HAP-1 (cell line): ENCODE measurements around the gene PTH1R.

Experiments
- DNase-seq, 2 experiments: peaks; one replicate each; pipeline ENCODE4 v3.0.0-alpha.2; 2016 to 2020; ENCODE audit warnings: low spot score in 2 of 2
- H3K27me3 ChIP-seq: fragments of 250-450 bp; sonication (Bioruptor Pico); 2 replicates; pipeline ENCODE4 v1.5.1; 2020; ENCODE audit warnings: low read depth, mild to moderate bottlenecking, moderate library complexity
- H3K36me3 ChIP-seq: fragments of 250-450 bp; sonication (Bioruptor Pico); replicated peaks from 2 replicates; pipeline ENCODE4 v1.5.1; 2020; ENCODE audit warnings: mild to moderate bottlenecking
- H3K4me1 ChIP-seq: fragments of 250-450 bp; sonication (Bioruptor Pico); 2 replicates; pipeline ENCODE4 v1.5.1; 2020; ENCODE audit warnings: mild to moderate bottlenecking
- H3K4me3 ChIP-seq: fragments of 250-450 bp; sonication (Bioruptor Pico); 2 replicates; pipeline ENCODE4 v1.5.1; 2020; ENCODE audit warnings: mild to moderate bottlenecking, moderate library complexity
- H3K9me3 ChIP-seq: fragments of 250-450 bp; sonication (Bioruptor Pico); 2 replicates; pipeline ENCODE4 v1.5.1; 2020; ENCODE audit warnings: mild to moderate bottlenecking, moderate library complexity
- in situ Hi-C: fragments of 300-500 bp; cut with MboI; formaldehyde crosslinking; loops from 3 replicates; pipeline ENCODE4 v1.14.3; 2020; ENCODE audit warnings: low sequenced_read_pairs, inconsistent platforms, mixed read lengths

PTH1R gene

GRCh38 chr3:46926871-46927717 lies 49.6 kb downstream of the PTH1R start:
- H3K36me3 ChIP-seq: peaks cover 58% of the 10 kb centered on the region
- DNase-seq: no peak
- H3K4me1 ChIP-seq: no peaks in the 10 kb centered on the region
- no peaks in the 10 kb centered on the region for H3K9me3 ChIP-seq
- in situ Hi-C loops: no loop called here
- H3K27me3 ChIP-seq: no peaks in the 10 kb centered on the region
- no peak overlapping the region for H3K4me3 ChIP-seq

- no peaks in the 10 kb centered on the region; the same call in 1 of the 2 replicates for H3K4me1 ChIP-seq
- no peaks in the 10 kb centered on the region for H3K9me3 ChIP-seq
- peaks cover 52% of the 10 kb centered on the region for H3K36me3 ChIP-seq
- H3K27me3 ChIP-seq: no peaks in the 10 kb centered on the region
- in situ Hi-C loops: no loop called here
- H3K4me3 ChIP-seq: no peak overlapping the region
- no peak for DNase-seq
These were observed 50.2 kb downstream of the PTH1R start for GRCh38 chr3:46927718-46928073.

GRCh38 chr3:46928282-46928681 lies 50.8 kb downstream of the PTH1R start:
- Histone ChIP-seq H3K36me3 (peaks cover 46% of the 10 kb centered on the region), H3K4me1 (no peaks in the 10 kb centered on the region; the same call in 1 of the 2 replicates), H3K27me3 (no peaks in the 10 kb centered on the region), H3K4me3 (no peak overlapping the region), H3K9me3 (no peaks in the 10 kb centered on the region)
- in situ Hi-C loops: no loop called here
- DNase-seq: no peak

GRCh38 chr3:46929324-46929723 lies 51.8 kb downstream of the PTH1R start:
- Histone ChIP-seq H3K4me1 (no peaks in the 10 kb centered on the region; the same call in 1 of the 2 replicates), H3K27me3 (no peaks in the 10 kb centered on the region), H3K9me3 (no peaks in the 10 kb centered on the region), H3K4me3 (no peak overlapping the region), H3K36me3 (peaks cover 39% of the 10 kb centered on the region)
- DNase-seq: no peak
- in situ Hi-C loops: no loop called here

DNA sequence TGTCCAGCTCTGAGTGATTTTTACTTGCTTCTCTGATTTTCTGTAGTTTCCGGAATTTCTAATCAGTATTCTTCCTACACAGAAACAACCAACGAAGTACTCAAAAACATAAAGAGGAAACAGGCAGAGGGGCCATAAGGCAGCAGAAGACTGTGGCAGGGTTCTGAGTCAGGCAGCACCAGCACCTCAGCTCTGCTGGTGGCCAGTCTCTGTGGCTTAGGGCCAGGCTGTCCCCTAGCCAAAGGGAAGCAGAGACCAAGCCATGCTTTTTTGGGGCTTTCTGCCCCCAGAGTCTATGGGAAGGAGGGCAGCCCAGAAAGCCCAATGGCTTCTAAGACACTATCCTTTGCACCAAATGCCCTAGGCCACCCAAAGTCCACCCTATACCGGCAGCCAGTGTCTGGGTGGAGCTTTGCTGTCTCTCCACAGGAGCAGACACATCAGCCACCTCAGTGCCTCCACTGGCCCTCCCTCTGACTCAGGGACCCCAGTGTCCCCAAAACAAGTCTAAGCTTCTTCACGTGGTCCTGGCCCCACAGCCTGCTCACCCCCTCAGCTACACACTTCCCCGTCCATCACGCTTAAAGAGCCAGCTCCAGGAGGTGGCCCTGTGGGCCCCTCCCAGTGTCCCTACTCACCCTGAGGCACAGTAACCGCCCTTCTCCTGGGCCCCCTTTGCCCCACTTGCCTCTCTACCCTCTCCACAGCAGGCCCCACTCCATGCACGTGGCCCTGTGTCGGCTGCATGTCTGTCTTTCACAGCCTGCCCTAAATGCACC lies 52.8 kb downstream of the PTH1R start:
- in situ Hi-C loops: no loop called here
- H3K9me3 ChIP-seq: no peaks in the 10 kb centered on the region
- H3K36me3 ChIP-seq: peaks cover 31% of the 10 kb centered on the region
- H3K4me3 ChIP-seq: no peak overlapping the region
- no peak for DNase-seq
- no peaks in the 10 kb centered on the region; the same call in 1 of the 2 replicates for H3K4me1 ChIP-seq
- H3K27me3 ChIP-seq: no peaks in the 10 kb centered on the region

DNA sequence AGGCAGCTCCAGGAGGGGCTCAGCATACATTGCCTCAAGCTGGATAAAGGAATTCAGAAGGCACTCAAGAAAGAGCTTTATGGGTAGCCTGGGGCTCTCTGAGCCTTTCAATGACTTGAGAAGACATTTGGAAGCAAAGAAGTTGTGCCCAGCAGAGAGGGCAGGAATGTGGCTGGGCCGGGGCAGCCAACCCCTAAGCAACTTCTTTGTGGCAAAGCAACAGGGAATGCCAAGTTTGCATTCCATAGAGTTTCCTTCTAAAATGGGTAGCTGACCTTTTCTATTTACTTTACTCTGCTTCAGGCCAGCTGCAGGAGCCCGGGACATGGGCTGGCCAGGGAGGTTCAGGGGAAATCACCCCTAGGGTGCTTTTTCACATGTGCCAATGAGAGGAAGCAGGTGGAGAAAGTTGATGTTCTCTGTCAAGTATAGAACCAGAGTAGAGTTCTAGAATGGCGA lies 53.5 kb downstream of the PTH1R start:
- Histone ChIP-seq H3K4me3 (no peak overlapping the region), H3K4me1 (no peaks in the 10 kb centered on the region; the same call in 1 of the 2 replicates), H3K9me3 (no peaks in the 10 kb centered on the region), H3K36me3 (peaks cover 25% of the 10 kb centered on the region), H3K27me3 (no peaks in the 10 kb centered on the region)
- in situ Hi-C loops: no loop called here
- DNase-seq: no peak

- no peaks in the 10 kb centered on the region for H3K27me3 ChIP-seq
- no peak overlapping the region for H3K4me3 ChIP-seq
- no peak for DNase-seq
- no peaks in the 10 kb centered on the region for H3K9me3 ChIP-seq
- in situ Hi-C loops: no loop called here
- H3K36me3 ChIP-seq: peaks cover 24% of the 10 kb centered on the region
- H3K4me1 ChIP-seq: no peaks in the 10 kb centered on the region; the same call in 1 of the 2 replicates
These were observed 54.3 kb downstream of the PTH1R start for GRCh38 chr3:46931631-46932331.

- H3K9me3 ChIP-seq: no peaks in the 10 kb centered on the region
- in situ Hi-C loops: no loop called here
- H3K27me3 ChIP-seq: no peaks in the 10 kb centered on the region
- no peak for DNase-seq
- H3K4me3 ChIP-seq: no peak overlapping the region
- H3K4me1 ChIP-seq: no peaks in the 10 kb centered on the region; the same call in 1 of the 2 replicates
- H3K36me3 ChIP-seq: peaks cover 27% of the 10 kb centered on the region
These were observed 55.1 kb downstream of the PTH1R start for GRCh38 chr3:46932455-46933225.

DNA sequence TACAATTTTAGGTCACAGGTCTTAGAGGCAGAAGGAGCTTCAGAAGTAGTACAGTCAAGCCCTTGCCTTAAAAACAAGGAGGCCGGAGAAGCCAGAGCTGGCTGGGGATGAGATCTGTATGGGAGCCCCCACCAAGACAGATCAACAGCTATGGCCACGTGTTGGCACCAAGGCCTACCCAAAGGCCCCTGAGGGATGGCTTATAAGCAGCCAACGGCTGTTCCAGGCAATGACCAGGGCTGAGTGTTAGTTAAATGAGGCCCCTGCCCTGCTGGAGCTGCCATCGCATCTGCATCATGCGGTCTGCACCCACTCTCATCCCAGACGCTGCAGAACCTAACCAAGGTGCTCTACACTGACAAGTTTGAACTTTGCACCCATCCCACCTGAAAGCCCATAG lies 55.7 kb downstream of the PTH1R start:
- H3K4me1 ChIP-seq: no peaks in the 10 kb centered on the region; the same call in 1 of the 2 replicates
- no peak overlapping the region for H3K4me3 ChIP-seq
- no peaks in the 10 kb centered on the region for H3K9me3 ChIP-seq
- in situ Hi-C loops: no loop called here
- DNase-seq: no peak
- no peaks in the 10 kb centered on the region for H3K27me3 ChIP-seq
- H3K36me3 ChIP-seq: peaks cover 29% of the 10 kb centered on the region

DNA sequence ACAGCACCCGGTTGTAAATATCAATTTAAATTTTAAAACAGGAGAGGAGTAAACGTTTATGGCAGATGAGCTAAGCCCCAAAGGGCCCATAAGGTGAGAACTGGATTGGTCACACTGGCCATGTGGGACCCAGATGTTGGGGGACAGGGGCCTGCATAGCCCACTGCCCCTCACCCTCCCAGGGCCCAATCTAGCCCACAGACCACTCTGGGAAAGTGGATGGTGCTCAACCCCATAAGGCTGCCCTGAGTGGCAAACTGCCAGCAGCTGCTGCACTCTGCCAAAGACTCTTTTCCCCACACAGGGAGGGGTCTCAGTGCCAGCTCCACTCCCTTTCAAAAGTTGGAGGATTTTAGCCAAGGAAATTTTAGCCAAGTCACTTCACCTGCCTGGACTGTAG lies 56.6 kb downstream of the PTH1R start:
- Histone ChIP-seq H3K4me3 (no peak overlapping the region), H3K4me1 (no peaks in the 10 kb centered on the region; the same call in 1 of the 2 replicates), H3K36me3 (peaks cover 28% of the 10 kb centered on the region), H3K9me3 (no peaks in the 10 kb centered on the region), H3K27me3 (no peaks in the 10 kb centered on the region)
- no peak for DNase-seq
- in situ Hi-C loops: no loop called here

DNA sequence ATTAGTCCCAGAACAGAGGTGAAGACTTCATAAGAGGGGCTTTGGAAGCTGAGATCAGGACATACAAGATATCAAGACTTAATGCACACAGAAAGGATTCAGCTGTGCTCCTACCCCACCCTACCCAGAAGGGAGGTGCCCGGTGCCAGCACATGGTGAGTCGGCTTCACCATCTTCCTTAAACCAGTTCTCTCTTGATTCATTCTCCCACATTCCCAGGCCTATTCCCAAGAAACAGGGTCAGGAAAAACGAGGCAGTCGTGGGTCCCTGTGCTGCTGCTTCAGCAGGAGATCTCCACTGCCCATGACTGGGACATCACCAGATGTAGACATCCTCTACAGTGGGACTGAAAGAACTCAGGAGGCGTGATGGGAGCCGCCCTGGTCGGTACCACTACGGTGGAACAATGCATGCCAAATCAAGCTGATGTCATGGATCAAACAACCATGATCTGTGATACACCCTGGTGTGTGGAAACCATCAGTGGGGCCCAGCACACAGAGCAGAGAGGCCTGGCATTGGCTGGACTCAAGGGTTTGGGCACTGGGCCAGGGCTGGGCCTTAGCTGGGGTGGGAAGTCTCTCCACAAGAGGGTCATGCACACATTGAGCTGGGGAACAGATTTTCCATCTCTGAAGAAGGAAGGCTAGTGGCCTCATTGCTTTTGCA lies 57.1 kb downstream of the PTH1R start:
- Histone ChIP-seq H3K27me3 (no peaks in the 10 kb centered on the region), H3K36me3 (peaks cover 33% of the 10 kb centered on the region), H3K4me3 (no peak overlapping the region), H3K9me3 (no peaks in the 10 kb centered on the region), H3K4me1 (no peaks in the 10 kb centered on the region; the same call in 1 of the 2 replicates)
- DNase-seq: no peak
- in situ Hi-C loops: no loop called here

GRCh38 chr3:46935168-46935858 lies 57.8 kb downstream of the PTH1R start:
- Histone ChIP-seq H3K4me3 (no peak overlapping the region), H3K36me3 (peaks cover 40% of the 10 kb centered on the region), H3K4me1 (no peaks in the 10 kb centered on the region; the same call in 1 of the 2 replicates), H3K9me3 (no peaks in the 10 kb centered on the region), H3K27me3 (no peaks in the 10 kb centered on the region)
- DNase-seq: no peak
- in situ Hi-C loops: no loop called here
